Germinal center (tissue), 1 donor: Measurements from ENCODE around the gene CEP104.

ENCODE experiments used
- DNase-seq: peaks from one replicate; pipeline ENCODE4 v3.0.0; 2012; ENCODE audit warnings: mixed read lengths, low spot score

The CEP104 gene

DNA sequence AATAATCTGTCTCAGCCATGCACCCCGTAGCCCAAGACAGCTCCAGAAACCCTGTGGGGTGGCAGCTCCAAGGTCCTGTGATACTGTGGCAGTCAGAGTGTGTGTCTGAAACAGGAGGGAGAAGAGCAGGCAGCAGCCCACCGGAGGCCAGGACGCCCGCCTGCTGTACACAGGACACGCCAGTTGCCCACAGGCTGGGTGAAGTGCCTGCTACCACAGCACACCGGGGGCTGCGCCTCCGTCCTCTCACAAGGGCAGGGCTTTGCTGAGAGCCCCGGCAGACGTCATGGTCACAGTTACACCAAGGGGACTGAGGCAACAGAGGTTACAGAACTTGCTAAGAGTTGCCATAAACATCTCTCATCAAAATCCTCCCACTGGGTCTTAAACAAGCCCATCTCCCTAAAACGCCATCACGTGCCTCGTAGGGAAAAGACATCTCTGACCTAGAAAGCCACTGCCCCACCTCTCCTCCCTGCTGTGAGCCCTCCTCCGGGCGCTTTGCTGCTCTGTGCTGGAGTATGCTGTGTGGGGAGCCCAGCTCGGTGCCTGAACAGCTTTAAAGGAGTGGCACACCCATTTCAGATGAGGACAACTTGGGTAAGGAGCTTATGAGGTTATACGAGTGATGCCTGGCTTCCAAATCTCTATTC, 37.7 kb upstream of the CEP104 start:
- DNase-seq, result no peak

- DNase-seq, result no peak
Measured at GRCh38 chr1:3893190-3893589, 36.2 kb upstream of the CEP104 start.

DNA sequence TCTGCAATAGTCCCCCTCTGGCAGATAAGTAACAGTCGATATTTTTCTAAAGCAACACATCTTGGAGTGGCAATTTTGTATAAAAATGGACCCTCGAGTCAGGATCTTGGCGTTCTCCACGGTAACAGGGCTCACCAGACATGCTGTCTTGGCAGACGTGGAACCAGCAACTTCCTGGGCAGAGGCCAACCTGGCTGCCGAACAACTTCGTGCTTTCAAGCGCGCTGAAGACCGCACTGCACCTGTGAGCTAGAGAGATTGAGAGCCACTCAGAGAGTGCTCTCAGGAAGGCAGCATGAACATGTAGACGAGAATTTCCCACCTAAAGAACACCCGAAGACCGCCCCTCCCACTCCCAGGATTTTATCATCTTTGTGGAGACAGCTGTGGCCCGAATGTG, 35.7 kb upstream of the CEP104 start:
- no peak for DNase-seq

GRCh38 chr1:3891329-3891865, 34.4 kb upstream of the CEP104 start:
- no peak for DNase-seq

DNA sequence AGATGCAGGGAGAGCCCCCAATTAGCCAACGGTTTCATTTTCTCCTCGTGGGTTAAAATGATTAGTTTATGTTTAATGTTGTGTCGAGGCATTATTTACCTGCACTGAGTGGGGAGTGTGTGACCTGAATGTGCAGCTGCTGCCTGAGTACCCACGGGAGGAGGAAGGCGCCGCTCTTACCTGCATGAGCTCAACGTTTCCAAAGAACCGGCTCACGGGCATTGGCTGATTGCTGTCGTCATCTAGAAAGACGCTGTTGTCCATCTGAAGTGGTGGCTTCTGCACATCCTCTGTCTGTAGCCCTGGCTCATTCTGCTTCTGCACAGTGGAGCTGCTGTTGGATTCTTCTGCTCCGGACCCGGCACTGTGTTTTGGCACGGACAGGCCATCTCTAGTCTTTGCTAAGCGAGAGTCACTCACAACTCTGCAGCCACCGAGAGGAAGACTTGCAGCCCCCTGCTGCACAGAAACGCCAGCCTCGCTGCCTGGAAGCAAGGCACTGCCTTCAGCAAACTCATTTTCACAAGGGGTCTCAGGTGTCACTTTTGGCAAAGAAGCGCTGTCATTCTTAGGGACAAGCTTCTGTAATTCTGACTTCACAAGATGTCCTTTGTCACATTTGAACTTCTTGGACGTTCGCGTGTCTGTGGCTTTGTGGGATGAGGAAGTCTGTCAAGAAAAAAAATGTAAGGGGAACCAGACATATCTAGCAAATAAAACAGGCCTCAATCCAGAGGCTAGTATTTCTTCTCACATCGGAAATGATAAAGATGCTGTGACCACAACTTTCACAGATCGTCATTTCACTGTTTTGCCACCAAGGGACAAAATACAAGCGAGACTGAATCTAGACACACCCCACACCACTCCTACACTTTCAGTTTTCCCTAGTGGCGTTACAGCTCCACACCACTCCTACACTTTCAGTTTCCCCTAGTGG, 33.6 kb upstream of the CEP104 start:
- DNase-seq, result no peak

GRCh38 chr1:3889936-3890335, 32.9 kb upstream of the CEP104 start:
- no peak for DNase-seq

DNA sequence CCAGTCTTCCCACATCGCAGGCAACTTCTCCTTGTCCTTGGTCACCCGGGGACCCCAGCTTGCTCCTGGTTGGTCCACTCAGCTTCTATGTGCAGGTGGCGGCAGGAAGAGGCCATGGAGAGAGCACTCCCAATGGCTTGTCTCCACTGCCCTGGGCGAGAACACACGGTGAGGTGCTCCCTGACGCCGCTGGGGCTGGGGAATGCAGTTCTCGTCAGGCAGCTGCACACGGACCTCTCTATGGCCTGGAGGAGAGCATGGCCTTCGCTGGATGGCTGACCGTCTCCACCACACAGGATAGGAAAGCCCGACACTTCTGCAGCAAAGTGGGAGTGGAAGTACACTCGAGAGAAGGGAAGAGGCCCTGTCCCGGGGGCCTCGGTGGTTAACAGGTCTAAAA, 31.3 kb upstream of the CEP104 start:
- DNase-seq, result no peak

- DNase-seq, result no peak
Measured at GRCh38 chr1:3886691-3887090, 29.7 kb upstream of the CEP104 start.

- DNase-seq, result no peak
Measured at GRCh38 chr1:3886106-3886670, 29.2 kb upstream of the CEP104 start.

DNA sequence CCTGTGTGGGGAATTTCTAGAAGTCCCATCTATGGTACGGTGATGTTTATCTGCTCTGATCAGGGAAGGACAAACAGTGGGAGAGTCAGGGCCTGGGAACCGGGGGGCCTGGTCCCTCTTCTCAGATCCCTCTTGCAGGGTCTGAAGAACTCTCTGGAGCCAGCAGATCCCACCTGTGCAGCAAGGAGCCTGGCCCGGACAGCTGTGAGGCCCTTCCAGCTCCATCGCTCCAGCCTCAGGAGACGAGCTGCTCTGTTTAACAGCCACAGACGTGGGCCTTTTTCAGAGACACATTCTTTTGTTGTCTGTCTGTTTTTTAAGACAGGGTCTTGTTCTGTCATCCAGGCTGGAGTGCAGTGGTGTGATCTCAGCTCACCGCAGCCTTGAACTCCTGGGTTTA, 28.6 kb upstream of the CEP104 start:
- no peak for DNase-seq

GRCh38 chr1:3884966-3885365, 28.0 kb upstream of the CEP104 start:
- DNase-seq, result no peak

DNA sequence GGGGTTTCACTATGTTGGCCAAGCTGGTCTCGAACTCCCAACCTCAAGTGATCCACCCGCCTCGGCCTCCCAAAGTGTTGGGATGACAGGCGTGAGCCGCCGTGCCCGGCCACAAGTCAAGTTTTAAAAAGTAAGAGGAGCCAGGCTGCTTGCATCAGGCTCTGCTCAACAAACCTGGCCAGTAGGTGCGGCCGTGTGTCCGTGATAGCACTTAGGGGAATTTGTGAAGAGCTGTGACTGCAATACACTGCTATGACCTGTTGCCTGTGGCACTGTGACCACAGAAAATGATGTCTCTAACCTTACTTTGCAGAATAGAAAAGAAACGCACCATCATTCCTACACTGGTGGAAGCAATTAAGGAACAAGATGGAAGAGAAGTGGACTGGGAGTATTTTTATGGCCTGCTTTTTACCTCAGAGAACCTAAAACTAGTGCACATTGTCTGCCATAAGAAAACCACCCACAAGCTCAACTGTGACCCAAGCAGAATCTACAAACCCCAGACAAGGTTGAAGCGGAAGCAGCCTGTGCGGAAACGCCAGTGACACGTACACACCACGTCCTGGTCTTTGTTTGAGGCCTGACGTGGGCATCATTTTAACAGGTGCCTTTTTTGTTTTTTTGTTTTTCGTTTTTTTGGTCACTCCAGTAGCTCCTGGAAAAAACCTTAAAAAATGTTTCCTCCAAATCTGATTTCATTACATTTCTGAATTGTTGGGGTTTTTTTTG, 26.3 kb upstream of the CEP104 start:
- DNase-seq, result no peak

DNA sequence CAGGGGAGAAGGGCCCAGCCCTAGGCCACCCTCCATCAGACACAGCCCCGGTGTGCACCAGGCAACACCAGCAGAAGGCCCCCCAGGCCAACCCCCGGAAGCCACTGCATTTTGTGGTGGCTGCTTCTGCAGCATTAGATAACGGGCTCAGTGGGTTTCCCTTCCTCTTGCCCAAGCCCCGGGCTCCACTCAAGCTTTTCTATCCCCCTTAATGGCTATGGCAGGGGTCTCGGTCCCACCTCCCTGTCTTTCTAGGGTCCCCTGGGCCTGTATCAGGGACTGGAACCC, 24.1 kb upstream of the CEP104 start:
- DNase-seq, result no peak

DNA sequence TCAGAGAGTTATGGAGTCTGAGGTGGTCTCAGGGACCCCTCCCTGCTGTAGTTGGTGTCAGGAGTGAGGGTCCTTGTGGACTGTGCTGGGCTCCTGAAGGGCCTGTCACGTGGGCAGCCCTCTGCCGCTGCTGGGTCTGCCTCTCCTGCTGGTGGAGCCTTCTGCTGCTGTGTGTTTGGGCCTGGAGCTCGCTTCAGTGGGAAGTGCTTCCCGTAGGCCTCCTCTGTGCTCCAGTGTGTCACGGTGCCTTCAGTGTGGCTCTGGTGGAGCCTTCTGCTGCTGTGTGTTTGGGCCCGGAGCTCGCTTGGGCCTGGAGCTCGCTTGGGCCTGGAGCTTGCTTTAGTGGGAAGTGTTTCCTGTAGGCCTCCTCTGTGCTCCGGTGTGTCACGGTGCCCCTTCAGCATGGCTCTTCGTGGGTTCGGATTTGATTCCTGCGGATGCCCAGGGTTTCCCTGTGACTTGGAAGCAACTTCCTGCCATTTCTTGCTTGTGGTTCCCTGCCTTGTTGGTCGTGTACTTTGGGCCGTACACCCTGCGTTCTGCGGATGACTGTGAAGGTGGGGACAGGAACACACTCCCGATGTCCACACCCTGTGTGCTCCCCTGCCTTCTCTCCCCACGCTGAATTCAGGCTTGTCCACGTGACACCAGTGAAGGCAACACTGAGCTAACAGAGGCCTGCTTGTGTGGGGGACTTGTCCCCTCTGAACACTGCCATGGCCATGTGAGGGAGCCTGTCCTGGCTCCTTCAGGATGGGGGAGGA, 23.6 kb upstream of the CEP104 start:
- DNase-seq, result no peak

- DNase-seq, result no peak
Measured at GRCh38 chr1:3879787-3880428, 22.9 kb upstream of the CEP104 start.

DNA sequence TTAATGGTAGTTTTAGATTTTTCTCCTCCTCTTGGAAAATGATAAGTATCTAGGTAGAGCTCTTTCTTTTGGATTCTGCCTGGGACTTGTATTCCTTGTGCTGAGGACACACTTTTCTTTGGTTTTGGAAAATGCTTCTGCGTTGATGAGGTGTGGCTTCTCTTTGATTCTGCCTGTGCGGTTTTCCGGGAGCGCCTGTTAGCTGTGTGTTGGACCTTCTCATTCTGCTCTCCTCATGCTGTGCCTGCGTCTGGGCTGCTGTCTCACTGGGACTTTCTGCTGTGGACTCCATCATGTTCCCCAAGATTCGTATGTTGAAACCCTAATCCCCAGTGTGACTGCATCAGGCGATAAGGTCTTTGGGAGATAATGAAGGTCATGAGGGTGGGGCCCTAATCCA, 22.1 kb upstream of the CEP104 start:
- DNase-seq, result no peak

DNA sequence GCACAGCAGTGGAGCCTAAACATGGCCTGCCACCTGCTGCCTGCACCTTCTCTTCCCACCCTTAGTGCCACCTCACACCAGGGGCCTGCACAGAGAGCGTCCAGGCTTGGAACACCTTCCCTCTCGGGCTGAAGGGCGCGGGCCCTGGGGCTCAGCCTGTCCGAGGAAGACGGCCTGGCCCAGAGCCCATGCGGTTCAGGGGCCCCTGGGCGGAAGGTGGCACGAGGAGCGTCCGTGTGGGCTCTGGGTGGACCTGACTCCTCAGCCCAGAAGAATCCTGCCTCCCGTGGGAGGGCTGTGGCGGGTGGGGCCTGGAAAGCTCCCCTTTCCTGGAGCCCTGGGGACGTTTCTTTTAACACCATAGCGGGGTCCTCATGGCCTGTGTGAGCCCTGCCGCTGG, 19.7 kb upstream of the CEP104 start:
- DNase-seq, result no peak

DNA sequence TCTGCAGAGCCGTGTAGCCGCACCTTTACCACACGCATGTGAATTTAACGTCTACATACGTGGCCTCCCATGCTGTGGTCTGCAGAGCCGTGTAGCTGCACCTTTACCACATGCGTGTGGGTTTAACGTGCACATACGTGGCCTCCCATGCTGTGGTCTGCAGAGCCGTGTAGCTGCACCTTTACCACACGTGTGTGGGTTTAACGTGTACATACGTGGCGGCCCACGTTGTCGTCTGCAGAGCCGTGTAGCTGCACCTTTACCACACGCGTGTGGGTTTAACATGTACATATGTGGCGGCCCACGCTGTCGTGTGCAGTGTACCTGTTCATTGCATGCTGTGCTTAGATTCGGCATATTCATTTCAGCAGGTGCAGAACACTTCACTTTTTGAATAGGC, 17.7 kb upstream of the CEP104 start:
- DNase-seq, result no peak

DNA sequence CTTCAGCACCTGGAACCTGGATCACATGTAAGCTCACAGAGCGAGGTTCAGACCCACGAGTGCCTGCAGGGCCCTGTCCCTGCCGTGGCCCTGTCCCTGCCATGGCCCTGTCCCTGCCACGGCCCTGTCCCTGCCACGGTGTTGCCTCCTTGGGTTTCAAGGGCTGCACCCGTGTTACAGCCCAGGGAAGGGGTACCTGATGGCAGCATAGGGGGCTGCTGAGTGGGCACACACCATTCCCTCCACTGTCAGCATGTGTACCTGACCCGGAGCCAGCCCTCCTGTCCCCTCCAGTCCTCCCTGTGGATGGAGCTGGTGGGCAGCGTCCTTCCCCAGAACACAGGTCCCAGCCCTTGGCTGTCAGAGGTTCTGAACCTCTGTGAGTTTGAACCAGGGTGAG, 15.5 kb upstream of the CEP104 start:
- no peak for DNase-seq

DNA sequence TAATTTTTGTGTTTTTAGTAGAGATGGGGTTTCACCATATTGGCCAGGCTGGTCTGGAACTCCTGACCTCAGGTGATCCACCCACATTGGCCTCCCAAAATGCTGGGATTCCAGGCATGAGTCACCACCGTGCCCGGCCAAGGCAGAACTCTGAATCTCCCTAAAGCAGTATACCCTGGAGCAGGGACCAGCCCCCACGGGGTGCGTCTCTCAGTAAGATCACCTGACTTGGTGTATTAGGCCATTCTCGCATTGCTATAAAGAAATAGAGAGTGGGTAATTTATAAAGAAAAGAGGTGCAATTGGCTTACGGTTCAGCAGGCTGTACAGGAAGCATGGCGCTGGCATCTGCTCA, 14.4 kb upstream of the CEP104 start:
- no peak for DNase-seq

DNA sequence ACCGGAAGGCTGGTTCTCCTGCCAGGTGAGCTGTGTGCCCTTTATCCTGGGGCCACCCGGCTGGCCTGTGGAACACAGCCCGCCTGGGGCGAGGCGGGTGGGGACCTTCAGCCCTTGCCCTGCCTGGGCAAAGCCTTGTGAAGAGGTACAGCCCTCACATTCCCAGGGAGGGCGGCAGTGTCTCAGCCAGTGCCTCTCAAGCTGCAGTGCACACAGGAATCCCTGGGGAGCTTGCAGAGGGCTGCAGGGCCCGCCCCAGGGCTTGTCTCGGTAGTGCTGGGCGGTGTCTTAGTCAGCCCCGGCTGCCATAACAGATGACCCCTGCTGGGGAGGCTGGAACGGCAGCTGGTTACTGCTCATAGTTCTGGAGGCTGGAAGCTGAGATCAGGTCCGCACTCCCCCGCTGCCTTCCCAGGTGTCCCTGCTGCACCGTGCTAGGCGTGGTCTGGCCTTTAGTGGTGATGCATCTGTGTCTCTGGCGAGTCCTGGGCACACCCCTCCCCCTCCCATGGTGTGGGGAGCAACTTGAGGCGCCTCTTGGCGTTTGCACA, 12.8 kb upstream of the CEP104 start:
- no peak for DNase-seq
